Right atrium auricular region (tissue), 2 donors: ENCODE results near the gene APOM. TPM values are rescaled to one million over a fixed set of nuclear protein-coding genes. Genes with fewer than 3 reads are reported as not detected.

Experiments used
- DNase-seq: peaks from one replicate; pipeline ENCODE4 v3.0.0-alpha.2; 2019; ENCODE audit warnings: low spot score
- H3K27ac ChIP-seq, 2 donors: fragments of 200-600 bp; sonication (generic); 1 replicate in 1 of 2; 2 replicates in 1 of 2; pipeline ENCODE4 v1.5.1; 2016 to 2019
- H3K27me3 ChIP-seq, 2 donors: fragments of 200-600 bp; sonication (generic); one replicate each; pipeline versions ENCODE4 v1.5.1 to v1.6.0; 2017 to 2019
- H3K36me3 ChIP-seq: fragments of 200-600 bp; sonication (generic); one replicate; pipeline ENCODE4 v1.5.1; 2016
- H3K4me1 ChIP-seq, 2 donors: fragments of 200-600 bp; sonication (generic); one replicate each; pipeline versions ENCODE4 v1.5.1 to v1.6.0; 2017 to 2019
- H3K4me3 ChIP-seq, 2 donors: fragments of 200-600 bp; sonication (generic); 1 replicate in 1 of 2; 2 replicates in 1 of 2; pipeline ENCODE4 v1.5.1; 2017 to 2019; ENCODE audit warnings: mild to moderate bottlenecking in 1 of 2, moderate library complexity in 1 of 2
- H3K9me3 ChIP-seq, 2 donors: fragments of 200-600 bp; sonication (generic); one replicate each; pipeline ENCODE4 v1.5.1; 2019
- CTCF ChIP-seq, 2 donors: fragments of 200-600 bp; sonication (generic); IDR thresholded peaks; one replicate each; pipeline ENCODE4 v1.5.1; 2019; ENCODE audit warnings: antibody characterized with exemption in 2 of 2
- total RNA-seq, 2 donors: library from RNA; depleted of rRNA; stranded (reverse); fragments of >200 nt; gene quantifications; one replicate each; pipeline ENCODE4 v1.1.0, GENCODE V29; 2016

APOM gene
- total RNA-seq, 2 donors from 2014 or later: 1.0 to 1.2 TPM

- no peak for DNase-seq
- no peak for TF ChIP-seq CTCF (IDR thresholded peaks at IDR 0.05)
- H3K27me3 ChIP-seq: no peaks in the 10 kb centered on the region
- H3K27ac ChIP-seq: no peak overlapping the region
- H3K4me3 ChIP-seq: no peak overlapping the region
- no peaks in the 10 kb centered on the region for H3K9me3 ChIP-seq
- peaks cover 100% of the 10 kb centered on the region for H3K36me3 ChIP-seq
- no peaks in the 10 kb centered on the region for H3K4me1 ChIP-seq
Measured at GRCh38 chr6:31643818-31644454, 11.8 kb upstream of the APOM start.

GRCh38 chr6:31645325-31645724 lies 10.4 kb upstream of the APOM start:
- Histone ChIP-seq H3K4me3 (no peak overlapping the region), H3K4me1 (no peaks in the 10 kb centered on the region), H3K9me3 (no peaks in the 10 kb centered on the region), H3K27me3 (no peaks in the 10 kb centered on the region), H3K36me3 (peaks cover 100% of the 10 kb centered on the region), H3K27ac (no peak overlapping the region)
- no peak for TF ChIP-seq CTCF (IDR thresholded peaks at IDR 0.05)
- DNase-seq: no peak

GRCh38 chr6:31651602-31652191 lies 4.0 kb upstream of the APOM start:
- H3K4me1 ChIP-seq: peaks cover 0 to 21% of the 10 kb centered on the region in 2 donors
- no peaks in the 10 kb centered on the region for H3K9me3 ChIP-seq
- no peak for TF ChIP-seq CTCF (IDR thresholded peaks at IDR 0.05)
- no peaks in the 10 kb centered on the region for H3K27me3 ChIP-seq
- H3K27ac ChIP-seq: peak overlapping the region; percentile 97 to 98
- H3K4me3 ChIP-seq: peak overlapping the region; percentile 72 to 81
- peaks cover 43% of the 10 kb centered on the region for H3K36me3 ChIP-seq
- peak; percentile 85 for DNase-seq

DNA sequence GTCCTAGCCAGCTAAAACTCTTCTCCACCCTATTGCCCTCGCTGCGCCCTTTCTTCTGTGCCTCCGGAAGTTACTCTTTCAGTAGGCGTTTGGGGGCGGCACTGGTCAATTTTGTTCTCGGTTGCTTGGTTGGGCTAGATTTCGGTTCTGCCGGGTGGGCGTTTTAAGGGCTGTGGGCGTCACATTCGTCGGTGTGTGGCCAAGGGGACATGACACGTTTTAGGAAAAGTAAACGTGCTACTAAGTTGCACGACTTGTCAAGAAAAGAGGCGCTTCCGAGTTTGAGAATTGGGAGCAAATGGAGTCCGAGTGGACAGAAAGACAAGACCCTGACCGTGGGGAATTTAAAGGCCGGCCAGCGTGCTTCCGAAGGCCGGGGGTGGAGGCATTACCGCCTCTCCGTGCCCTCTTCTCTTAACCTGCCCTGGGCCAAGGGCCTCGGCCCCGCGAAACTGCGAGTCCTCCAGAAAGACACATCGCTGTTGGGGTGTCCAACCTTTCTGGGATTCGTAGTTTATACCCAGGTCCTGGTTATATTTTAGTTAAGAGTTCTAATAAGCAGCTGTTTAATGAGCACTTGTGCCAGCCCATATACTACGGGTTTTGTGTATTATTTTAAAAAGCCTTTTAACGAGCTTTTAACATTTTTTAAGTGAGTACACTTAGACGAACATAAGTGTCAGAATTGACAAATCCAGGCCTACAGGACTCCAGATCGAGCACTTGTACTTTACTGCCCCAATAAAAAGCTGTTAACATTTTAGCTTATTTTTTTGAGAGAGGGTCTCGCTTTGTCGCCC lies 2.6 kb upstream of the APOM start:
- TF ChIP-seq CTCF (IDR thresholded peaks at IDR 0.05): peak in 1 of 2 donors; percentile 30
- Histone ChIP-seq H3K4me3 (peak overlapping the region; percentile 72 to 81), H3K4me1 (peaks cover 0 to 24% of the 10 kb centered on the region in 2 donors)

DNA sequence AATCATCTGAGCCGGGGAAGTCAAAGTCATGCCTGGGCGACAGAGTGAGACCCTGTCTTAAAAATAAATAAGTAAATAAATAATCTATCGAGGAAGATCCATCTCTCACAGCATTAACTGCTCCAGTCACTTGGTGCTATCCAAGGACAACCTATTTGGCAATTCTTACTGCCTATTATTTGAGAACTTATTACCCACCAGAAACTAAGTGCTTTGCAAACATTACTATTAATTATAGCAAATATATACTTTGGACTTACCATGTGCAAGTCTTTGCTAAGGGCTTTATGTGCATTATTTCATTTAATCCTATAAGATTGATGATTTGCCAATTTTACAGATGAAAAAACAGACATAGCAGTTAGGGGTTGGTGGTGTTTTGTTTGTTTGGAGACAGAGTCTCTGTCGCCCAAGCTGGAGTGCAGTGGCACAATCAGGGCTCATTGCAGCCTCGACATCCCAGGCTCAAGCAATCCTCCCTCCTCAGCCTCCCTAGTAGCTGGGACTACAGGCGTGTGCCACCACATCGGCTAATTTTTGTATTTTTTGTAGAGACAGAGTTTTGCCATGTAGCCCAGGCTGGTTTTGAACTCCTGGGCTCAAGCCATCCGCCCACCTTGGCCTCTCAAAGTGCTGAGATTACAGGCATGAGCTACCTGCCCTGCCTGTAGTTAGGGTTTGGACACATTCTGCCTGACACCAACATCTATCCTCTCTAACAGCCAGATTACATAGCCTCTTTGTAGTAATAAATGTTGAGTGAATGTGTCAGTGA lies 933 bp upstream of the APOM start:
- TF ChIP-seq CTCF (IDR thresholded peaks at IDR 0.05): no peak
- no peak for DNase-seq
- peaks cover 0 to 40% of the 10 kb centered on the region in 2 donors for H3K4me1 ChIP-seq

More for the DNA sequence above, 2.6 kb upstream of the APOM start:
- DNase-seq: peak; percentile 93
- H3K27me3 ChIP-seq: no peaks in the 10 kb centered on the region
- peaks cover 38% of the 10 kb centered on the region for H3K36me3 ChIP-seq
- peak overlapping the region; percentile 97 to 98 for H3K27ac ChIP-seq
- H3K9me3 ChIP-seq: no peaks in the 10 kb centered on the region

More for the DNA sequence above, 933 bp upstream of the APOM start:
- Histone ChIP-seq H3K9me3 (no peaks in the 10 kb centered on the region), H3K36me3 (peaks cover 24% of the 10 kb centered on the region), H3K27me3 (no peaks in the 10 kb centered on the region), H3K27ac (no peak overlapping the region), H3K4me3 (no peak overlapping the region)
